Spleen (tissue), 11 donors: ENCODE results near the gene PLAC9. TPM values are rescaled to one million over a fixed set of nuclear protein-coding genes. Genes with fewer than 3 reads are reported as not detected.
"Not testable (repeated sequence)": the region's sequence is repeated elsewhere in the genome, so short reads cannot be mapped to it uniquely, and the experiment has no call there.

ENCODE experiments used
- DNase-seq: peaks from one replicate; pipeline ENCODE4 v3.0.0-alpha.2; 2020
- H3K27ac ChIP-seq, 8 donors: fragments of 200-600 bp; sonication (generic) in 7 of 8; 1 replicate in 4 of 8; 2 replicates in 4 of 8; pipeline versions ENCODE4 v1.5.0 to v1.8.0; 2016 to 2021; ENCODE audit warnings: inconsistent platforms in 4 of 8, mild to moderate bottlenecking in 4 of 8, moderate library complexity in 1 of 8
- H3K27me3 ChIP-seq, 7 donors: fragments of 200-600 bp; sonication (generic) in 6 of 7; replicated peaks in 1 of 7; 1 replicate in 4 of 7; 2 replicates in 3 of 7; pipeline versions ENCODE4 v1.5.0 to v1.8.0; 2016 to 2021; ENCODE audit warnings: inconsistent platforms in 3 of 7, mild to moderate bottlenecking in 1 of 7
- H3K36me3 ChIP-seq, 6 donors: fragments of 200-600 bp; sonication (generic) in 5 of 6; 1 replicate in 4 of 6; 2 replicates in 2 of 6; pipeline versions ENCODE4 v1.5.0 to v1.8.0; 2016 to 2021; ENCODE audit warnings: inconsistent platforms in 2 of 6
- H3K4me1 ChIP-seq, 6 donors: fragments of 200-600 bp; sonication (generic) in 5 of 6; 1 replicate in 3 of 6; 2 replicates in 3 of 6; pipeline versions ENCODE4 v1.5.0 to v1.8.0; 2016 to 2021; ENCODE audit warnings: inconsistent platforms in 3 of 6
- H3K4me3 ChIP-seq, 8 donors: fragments of 200-600 bp; sonication (generic) in 7 of 8; 1 replicate in 4 of 8; 2 replicates in 4 of 8; pipeline versions ENCODE4 v1.5.0 to v1.8.0; 2016 to 2021; ENCODE audit warnings: inconsistent platforms in 4 of 8, mild to moderate bottlenecking in 4 of 8, moderate library complexity in 2 of 8
- H3K9me3 ChIP-seq, 8 donors: fragments of 200-600 bp; sonication (generic) in 7 of 8; 1 replicate in 4 of 8; 2 replicates in 4 of 8; pipeline versions ENCODE4 v1.5.0 to v1.8.0; 2016 to 2021; ENCODE audit warnings: inconsistent platforms in 4 of 8
- POLR2A ChIP-seq, 3 donors: fragments of 450-650 bp; IDR thresholded peaks; one replicate each; pipeline ENCODE4 v1.5.1; 2017; ENCODE audit warnings: antibody characterized with exemption in 3 of 3, mild to moderate bottlenecking in 1 of 3
- POLR2AphosphoS5 ChIP-seq, 3 donors: sonication (generic); formaldehyde crosslinking; IDR thresholded peaks; one replicate each; pipeline ENCODE4 v1.5.1; 2017; ENCODE audit warnings: antibody characterized with exemption in 3 of 3
- WGBS, 5 donors: extraction: QIAGEN DNeasy Blood & Tissue Kit in 3 of 5; methylation state at CpG; one replicate each; pipeline versions ENCODE4 v1.1.5 to v1.1.7; 2013 to 2018; 5-methylcytosine and 5-hydroxymethylcytosine counted together
- intact Hi-C: fragments of 100-400 bp; cut with DNase I; formaldehyde crosslinking; loops from one replicate; pipeline ENCODE4 v1.15.0; 2023; ENCODE audit warnings: low total_unique reads
- polyA plus RNA-seq, 3 donors: library from polyadenylated mRNA; stranded (reverse); fragments of 200-250 nt; gene quantifications; one replicate each; pipeline ENCODE4 v1.2.1, GENCODE V29; 2013
- total RNA-seq, 7 donors: library from RNA; depleted of rRNA in 3 of 7; stranded (reverse); fragments of >200 nt in 3 of 7; fragmentation: NEBNext Ultra II Directional in 4 of 7; extraction: Animal tissue kit (Norgen Biotek cat#: 25700) in 4 of 7; gene quantifications; one replicate each; pipeline versions ENCODE4 v1.1.0 to v1.2.1, GENCODE V29; 2016 to 2021
- TF ChIP-seq, protein P1 (sequence below), 11 experiments: fragments of 200-600 bp in 7 of 11; fragments of 450-650 bp in 4 of 11; sonication (generic) in 4 of 11; IDR thresholded peaks in 8 of 11; conservative IDR thresholded peaks in 3 of 11; 1 replicate in 7 of 11; 2 replicates in 4 of 11; pipeline versions ENCODE4 v1.4.0 to v1.8.0; 2016 to 2021; ENCODE audit warnings: antibody characterized with exemption in 11 of 11, inconsistent platforms in 4 of 11, mild to moderate bottlenecking in 1 of 11
- donor health status: healthy with polysubstance abuse.
- donor health status: DM: no; HTN: no; CAD: no; lungs with moderate emphysema.
- donor health status: DM: no; HTN: no; CAD: no.
- donor health status: Bipolar disorder and iron deficiency.
- donor health status: healthy.
- donor health status: DM: no; HTN: no; CAD: no.
- donor health status: DM: yes; HTN: yes; CAD: no.

Gene PLAC9
- total and polyA plus RNA-seq, 10 donors = 1.0 to 8.0 (median 3.5) TPM; not detected in 1

DNA sequence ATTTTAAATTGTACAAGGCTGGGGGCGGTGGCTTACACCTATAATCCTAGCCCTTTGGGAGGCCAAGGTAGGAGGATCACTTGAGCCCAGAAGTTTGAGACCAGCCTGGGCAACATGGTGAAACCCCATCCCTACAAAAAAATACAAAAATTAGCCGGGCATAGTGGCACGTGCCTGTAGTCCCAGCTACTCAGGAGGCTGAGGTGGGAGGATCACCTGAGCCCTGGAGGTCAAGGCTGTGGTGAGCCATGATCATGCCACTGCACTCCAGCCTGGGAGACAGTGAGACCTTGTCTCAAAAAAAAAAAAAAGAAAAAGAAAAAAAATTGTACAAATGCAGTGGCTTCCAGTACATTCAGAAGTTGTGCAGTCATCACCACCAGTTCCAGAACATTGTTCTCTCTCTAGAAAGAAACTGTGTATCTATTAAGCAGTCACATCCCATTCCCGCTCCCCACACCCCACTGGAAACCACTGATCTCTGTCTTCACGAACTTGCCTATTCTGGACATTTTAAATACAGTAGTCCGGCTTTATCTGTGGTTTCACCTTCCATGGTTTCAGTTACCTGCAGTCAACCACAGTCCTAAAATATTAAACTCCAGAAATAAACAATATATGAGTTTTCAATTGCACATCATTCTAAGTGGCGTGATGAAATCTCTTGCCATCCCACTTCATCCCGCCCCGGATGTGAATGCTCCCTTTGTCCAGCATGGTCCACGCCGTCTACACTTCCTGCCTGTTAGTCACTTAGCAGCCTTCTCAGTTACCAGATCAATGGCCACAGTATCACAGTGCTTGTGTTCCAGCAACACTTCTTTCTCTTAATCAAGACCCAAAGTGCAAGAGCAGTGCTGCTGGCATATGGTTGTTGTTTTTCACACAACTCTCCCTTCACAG lies 13.1 kb downstream of the PLAC9 start:
- not testable (repeated sequence) for H3K4me3 ChIP-seq
- WGBS, 5 donors = 67 to 79% (median 73%) methylated on average over 11 of the region's 11 CpGs
- peaks cover 0 to 22% (median 0%) of the 10 kb centered on the region in 7 donors for H3K27me3 ChIP-seq
- intact Hi-C loops = loop anchor here (5.0 kb wide), 1 partner anchor 72 kb away; no protein-coding TSS in a partner anchor
- H3K36me3 ChIP-seq = peaks cover 0 to 33% (median 2%) of the 10 kb centered on the region in 6 donors
- peak; percentile 52 for DNase-seq
- peaks cover 8 to 25% (median 18%) of the 10 kb centered on the region in 6 donors for H3K4me1 ChIP-seq
- H3K27ac ChIP-seq = peak overlapping the region in 1 of 8 donors; percentile 21
- peak in 1 of 3 donors; percentile 11 for TF ChIP-seq POLR2AphosphoS5 (IDR thresholded peaks at IDR 0.05)
- H3K9me3 ChIP-seq = peaks cover 0 to 15% (median 8%) of the 10 kb centered on the region in 8 donors

DNA sequence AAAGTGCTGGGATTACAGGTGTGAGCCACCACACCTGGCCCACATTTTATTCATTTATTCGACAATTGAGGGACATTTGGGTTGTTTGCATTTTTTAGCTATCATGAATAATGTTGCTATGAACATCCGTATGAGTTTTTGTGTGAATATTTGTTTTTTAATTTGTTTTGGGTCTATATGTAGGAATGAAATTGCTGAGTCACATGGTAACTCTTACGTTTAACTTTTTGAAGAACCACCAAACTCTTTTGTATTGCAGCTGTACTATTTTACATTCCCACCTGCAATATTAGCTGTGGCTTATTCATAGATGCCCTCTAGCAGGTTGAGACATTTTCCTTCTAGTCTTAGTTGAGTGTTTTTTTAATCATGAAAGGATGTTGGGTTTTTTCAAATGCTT lies 14.4 kb downstream of the PLAC9 start:
- Histone ChIP-seq H3K4me3 (no peak overlapping the region), H3K27ac (no peak overlapping the region), H3K36me3 (peaks cover 0 to 45% (median 9%) of the 10 kb centered on the region in 6 donors), H3K9me3 (peaks cover 0 to 17% (median 8%) of the 10 kb centered on the region in 8 donors), H3K4me1 (peaks cover 8 to 25% (median 18%) of the 10 kb centered on the region in 6 donors), H3K27me3 (peaks cover 0 to 10% (median 0%) of the 10 kb centered on the region in 7 donors)
- TF ChIP-seq, protein P1, sequence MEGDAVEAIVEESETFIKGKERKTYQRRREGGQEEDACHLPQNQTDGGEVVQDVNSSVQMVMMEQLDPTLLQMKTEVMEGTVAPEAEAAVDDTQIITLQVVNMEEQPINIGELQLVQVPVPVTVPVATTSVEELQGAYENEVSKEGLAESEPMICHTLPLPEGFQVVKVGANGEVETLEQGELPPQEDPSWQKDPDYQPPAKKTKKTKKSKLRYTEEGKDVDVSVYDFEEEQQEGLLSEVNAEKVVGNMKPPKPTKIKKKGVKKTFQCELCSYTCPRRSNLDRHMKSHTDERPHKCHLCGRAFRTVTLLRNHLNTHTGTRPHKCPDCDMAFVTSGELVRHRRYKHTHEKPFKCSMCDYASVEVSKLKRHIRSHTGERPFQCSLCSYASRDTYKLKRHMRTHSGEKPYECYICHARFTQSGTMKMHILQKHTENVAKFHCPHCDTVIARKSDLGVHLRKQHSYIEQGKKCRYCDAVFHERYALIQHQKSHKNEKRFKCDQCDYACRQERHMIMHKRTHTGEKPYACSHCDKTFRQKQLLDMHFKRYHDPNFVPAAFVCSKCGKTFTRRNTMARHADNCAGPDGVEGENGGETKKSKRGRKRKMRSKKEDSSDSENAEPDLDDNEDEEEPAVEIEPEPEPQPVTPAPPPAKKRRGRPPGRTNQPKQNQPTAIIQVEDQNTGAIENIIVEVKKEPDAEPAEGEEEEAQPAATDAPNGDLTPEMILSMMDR (IDR thresholded peaks at IDR 0.05 in 8 of 11, conservative IDR thresholded peaks at IDR 0.05 in 3 of 11) = no peak
- TF ChIP-seq POLR2A (IDR thresholded peaks at IDR 0.05) (no peak), POLR2AphosphoS5 (IDR thresholded peaks at IDR 0.05) (no peak)
- WGBS, 5 donors = 59 to 75% (median 73%) methylated on average over 3 of the region's 3 CpGs
- no peak for DNase-seq
- intact Hi-C loops = loop anchor here (5.0 kb wide), 1 partner anchor 70 kb away; no protein-coding TSS in a partner anchor

DNA sequence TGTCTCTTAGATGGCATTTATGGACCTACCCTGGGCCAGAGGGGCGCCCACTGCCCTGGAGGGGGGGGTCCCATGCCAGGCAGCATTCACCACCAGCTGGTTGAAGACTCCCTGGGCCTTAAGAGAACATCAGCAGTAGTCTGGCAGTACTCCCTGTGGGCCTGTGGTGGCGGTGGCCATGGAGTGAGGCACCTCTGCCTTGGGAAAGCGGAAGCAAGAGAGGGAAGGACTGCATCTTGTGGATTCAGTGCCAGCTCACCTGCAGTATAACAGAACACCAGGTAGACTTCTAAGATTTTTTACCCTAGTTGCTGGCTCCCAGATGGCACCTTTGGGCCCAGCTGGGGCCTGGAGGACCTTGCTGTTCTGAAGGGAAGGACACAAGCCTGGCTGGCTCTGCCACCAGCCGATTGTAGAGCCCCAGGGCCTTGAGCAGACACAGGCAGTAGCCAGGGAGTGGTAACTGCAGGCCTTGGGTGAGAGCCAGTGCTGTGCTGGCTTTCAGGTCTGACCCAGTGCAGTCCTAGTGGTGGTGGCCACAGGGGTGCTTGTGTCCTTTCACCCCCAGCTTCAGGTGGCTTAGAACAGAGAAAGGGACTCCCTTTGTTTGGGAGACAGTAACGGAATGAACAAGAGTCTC lies 15.8 kb downstream of the PLAC9 start:
- WGBS, 5 donors = 66 to 97% (median 74%) methylated on average over 4 to 5 of the region's 5 CpGs
- intact Hi-C loops = loop anchor here (5.0 kb wide), 1 partner anchor 69 kb away; no protein-coding TSS in a partner anchor
- Histone ChIP-seq H3K9me3 (peaks cover 0 to 17% (median 8%) of the 10 kb centered on the region in 8 donors), H3K4me1 (peaks cover 8 to 25% (median 18%) of the 10 kb centered on the region in 6 donors), H3K27ac (peak overlapping the region in 1 of 8 donors; percentile 27), H3K27me3 (peaks cover 0 to 7% (median 0%) of the 10 kb centered on the region in 7 donors), H3K36me3 (peaks cover 0 to 59% (median 17%) of the 10 kb centered on the region in 6 donors), H3K4me3 (no peak overlapping the region)
- peak; percentile 57 for DNase-seq
- TF ChIP-seq, protein P1 (IDR thresholded peaks at IDR 0.05 in 8 of 11, conservative IDR thresholded peaks at IDR 0.05 in 3 of 11) = no peak
- TF ChIP-seq POLR2A (IDR thresholded peaks at IDR 0.05) (no peak), POLR2AphosphoS5 (IDR thresholded peaks at IDR 0.05) (peak in 1 of 3 donors; percentile 24)

DNA sequence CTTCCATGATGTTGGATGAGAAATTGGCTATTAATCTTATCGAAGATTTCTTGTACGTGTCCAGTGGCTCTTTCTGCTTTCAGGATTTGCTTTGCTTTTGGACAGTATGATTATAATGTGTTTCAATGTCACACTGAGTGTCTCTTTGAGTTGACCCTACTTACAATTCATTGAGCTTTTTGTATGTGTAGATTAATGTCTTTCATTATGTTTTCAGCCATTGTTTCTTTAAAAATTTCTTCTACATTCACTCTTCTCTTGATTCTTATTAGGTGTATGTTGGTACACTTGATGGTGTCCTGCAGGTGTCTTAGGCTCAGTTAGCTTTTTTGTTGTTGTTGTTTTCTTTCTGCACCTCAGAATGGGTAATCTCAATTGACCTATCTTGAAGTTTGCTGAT lies 16.6 kb downstream of the PLAC9 start:
- H3K4me1 ChIP-seq = peaks cover 5 to 17% (median 11%) of the 10 kb centered on the region in 6 donors
- TF ChIP-seq POLR2A (IDR thresholded peaks at IDR 0.05) (no peak), POLR2AphosphoS5 (IDR thresholded peaks at IDR 0.05) (no peak)
- TF ChIP-seq, protein P1 (IDR thresholded peaks at IDR 0.05 in 8 of 11, conservative IDR thresholded peaks at IDR 0.05 in 3 of 11) = no peak
- no peak overlapping the region for H3K4me3 ChIP-seq
- H3K9me3 ChIP-seq = peaks cover 0 to 17% (median 8%) of the 10 kb centered on the region in 8 donors
- peaks cover 0 to 67% (median 24%) of the 10 kb centered on the region in 6 donors for H3K36me3 ChIP-seq
- WGBS, 5 donors = 96 to 99% (median 98%) methylated on average over 2 of the region's 2 CpGs
- no peak for DNase-seq
- intact Hi-C loops = loop anchor here (5.0 kb wide), 1 partner anchor 68 kb away; no protein-coding TSS in a partner anchor
- H3K27me3 ChIP-seq = peaks cover 0 to 3% (median 0%) of the 10 kb centered on the region in 7 donors
- H3K27ac ChIP-seq = no peak overlapping the region
